Neutrophil (primary cell): ENCODE results near the gene VAV3.

ENCODE experiments used
- H3K27ac ChIP-seq: fragments of 200-600 bp; sonication (generic); 2 replicates; pipeline ENCODE4 v1.5.1; 2016; ENCODE audit warnings: mild to moderate bottlenecking, moderate library complexity
- H3K27me3 ChIP-seq: fragments of 200-600 bp; sonication (generic); 2 replicates; pipeline ENCODE4 v1.6.0; 2016; ENCODE audit warnings: mild to moderate bottlenecking
- H3K36me3 ChIP-seq: fragments of 200-600 bp; sonication (generic); 2 replicates; pipeline ENCODE4 v1.5.1; 2017
- H3K4me1 ChIP-seq, 2 experiments: fragments of 200-600 bp in 1 of 2; sonication (generic) in 1 of 2; 1 replicate in 1 of 2; 2 replicates in 1 of 2; pipeline versions ENCODE4 v1.5.1 to v1.6.1; 2013 to 2016; ENCODE audit warnings: low read depth in 1 of 2, low read length in 1 of 2, mild to moderate bottlenecking in 1 of 2, moderate library complexity in 1 of 2; ENCODE audit not compliant: control insufficient read depth in 1 of 2, insufficient read depth in 1 of 2
- H3K4me3 ChIP-seq, 2 experiments: fragments of 200-600 bp in 1 of 2; sonication (generic) in 1 of 2; 1 replicate in 1 of 2; 2 replicates in 1 of 2; pipeline ENCODE4 v1.5.1; 2013 to 2016; ENCODE audit warnings: low read depth in 1 of 2, low read length in 1 of 2, mild to moderate bottlenecking in 1 of 2, moderate library complexity in 1 of 2
- H3K9me3 ChIP-seq: fragments of 200-600 bp; sonication (generic); 2 replicates; pipeline ENCODE4 v1.5.1; 2016
- CTCF ChIP-seq: fragments of 200-600 bp; sonication (generic); IDR thresholded peaks from 2 replicates; pipeline ENCODE4 v1.5.1; 2016; ENCODE audit warnings: antibody characterized with exemption

The VAV3 gene

GRCh38 chr1:107574044-107574443, 390.9 kb downstream of the VAV3 start:
- Histone ChIP-seq H3K27me3 (no peaks in the 10 kb centered on the region), H3K27ac (no peak overlapping the region), H3K4me1 (no peaks in the 10 kb centered on the region), H3K4me3 (no peak overlapping the region), H3K36me3 (peaks cover 57% of the 10 kb centered on the region), H3K9me3 (no peaks in the 10 kb centered on the region)
- no peak for TF ChIP-seq CTCF

- Histone ChIP-seq H3K27me3 (no peaks in the 10 kb centered on the region), H3K36me3 (peaks cover 46% of the 10 kb centered on the region), H3K9me3 (no peaks in the 10 kb centered on the region), H3K4me3 (no peak overlapping the region), H3K27ac (no peak overlapping the region), H3K4me1 (no peaks in the 10 kb centered on the region)
- TF ChIP-seq CTCF: no peak
These were observed 392.2 kb downstream of the VAV3 start for GRCh38 chr1:107572674-107573211.

- no peak overlapping the region for H3K4me3 ChIP-seq
- no peaks in the 10 kb centered on the region for H3K9me3 ChIP-seq
- no peak for TF ChIP-seq CTCF
- no peak overlapping the region for H3K27ac ChIP-seq
- no peaks in the 10 kb centered on the region for H3K4me1 ChIP-seq
- peaks cover 40% of the 10 kb centered on the region for H3K36me3 ChIP-seq
- H3K27me3 ChIP-seq: no peaks in the 10 kb centered on the region
These were observed 394.2 kb downstream of the VAV3 start for GRCh38 chr1:107570768-107571167.

- Histone ChIP-seq H3K4me3 (no peak overlapping the region), H3K27ac (no peak overlapping the region), H3K4me1 (no peaks in the 10 kb centered on the region), H3K27me3 (no peaks in the 10 kb centered on the region), H3K9me3 (no peaks in the 10 kb centered on the region), H3K36me3 (no peaks in the 10 kb centered on the region)
- TF ChIP-seq CTCF: no peak
These were observed 401.5 kb downstream of the VAV3 start for GRCh38 chr1:107563441-107563840.

- Histone ChIP-seq H3K4me1 (no peaks in the 10 kb centered on the region), H3K4me3 (no peak overlapping the region), H3K9me3 (no peaks in the 10 kb centered on the region), H3K27me3 (no peaks in the 10 kb centered on the region), H3K27ac (no peak overlapping the region), H3K36me3 (no peaks in the 10 kb centered on the region)
- no peak for TF ChIP-seq CTCF
These were observed 405.1 kb downstream of the VAV3 start for GRCh38 chr1:107559881-107560280.

GRCh38 chr1:107557095-107557494, 407.9 kb downstream of the VAV3 start:
- Histone ChIP-seq H3K4me1 (no peaks in the 10 kb centered on the region), H3K27ac (no peak overlapping the region), H3K9me3 (no peaks in the 10 kb centered on the region), H3K4me3 (no peak overlapping the region), H3K36me3 (no peaks in the 10 kb centered on the region), H3K27me3 (no peaks in the 10 kb centered on the region)
- TF ChIP-seq CTCF: no peak
